Measurements from ENCODE around the gene BNC1.

Gene BNC1

GRCh38 chr15:83284559-83285283 is at the start of gene BNC1:
TSS of gene BNC1 (minus strand) at chr15:83284664. CDS start at chr15:83284628, 36 bp downstream.
- DNase-seq (ENCODE audit: low read depth) = no peak
- peak within 1 kb of the TSS; percentile 71 for H3K4me3 ChIP-seq (ENCODE audit: control insufficient read depth, low read depth, low read length)

GRCh38 chr15:83327041-83327440 is 42.6 kb upstream of the BNC1 start:
- DNase-seq (ENCODE audit: low read depth) = no peak
- no peak overlapping the region for H3K4me3 ChIP-seq (ENCODE audit: control insufficient read depth, low read depth, low read length)
- no peak for TF ChIP-seq CTCF (IDR thresholded peaks at IDR 0.05; ENCODE audit: control insufficient read depth, insufficient read depth, low read depth, low read length, missing control alignments)

More at GRCh38 chr15:83284559-83285283, at the start of gene BNC1:
- TF ChIP-seq CTCF (IDR thresholded peaks at IDR 0.05; ENCODE audit: control insufficient read depth, insufficient read depth, low read depth, low read length, missing control alignments) = no peak

- no peak for DNase-seq (ENCODE audit: low read depth)
- H3K4me3 ChIP-seq (ENCODE audit: control insufficient read depth, low read depth, low read length) = no peak overlapping the region
- TF ChIP-seq CTCF (IDR thresholded peaks at IDR 0.05; ENCODE audit: control insufficient read depth, insufficient read depth, low read depth, low read length, missing control alignments) = no peak
These were observed 40.3 kb upstream of the BNC1 start for GRCh38 chr15:83324799-83325198.

- peak; percentile 79 for DNase-seq (ENCODE audit: low read depth)
- H3K4me3 ChIP-seq (ENCODE audit: control insufficient read depth, low read depth, low read length) = no peak overlapping the region
These were observed 38.8 kb upstream of the BNC1 start for GRCh38 chr15:83323296-83323711.

GRCh38 chr15:83322691-83323090 is 38.2 kb upstream of the BNC1 start:
- no peak for DNase-seq (ENCODE audit: low read depth)
- H3K4me3 ChIP-seq (ENCODE audit: control insufficient read depth, low read depth, low read length) = no peak overlapping the region
- no peak for TF ChIP-seq CTCF (IDR thresholded peaks at IDR 0.05; ENCODE audit: control insufficient read depth, insufficient read depth, low read depth, low read length, missing control alignments)

More at GRCh38 chr15:83323296-83323711, 38.8 kb upstream of the BNC1 start:
- TF ChIP-seq CTCF (IDR thresholded peaks at IDR 0.05; ENCODE audit: control insufficient read depth, insufficient read depth, low read depth, low read length, missing control alignments) = no peak

GRCh38 chr15:83322061-83322460 is 37.6 kb upstream of the BNC1 start:
- H3K4me3 ChIP-seq (ENCODE audit: control insufficient read depth, low read depth, low read length) = no peak overlapping the region
- TF ChIP-seq CTCF (IDR thresholded peaks at IDR 0.05; ENCODE audit: control insufficient read depth, insufficient read depth, low read depth, low read length, missing control alignments) = no peak
- DNase-seq (ENCODE audit: low read depth) = no peak

Measured in AG09309 (cell line).